Subcutaneous adipose tissue (tissue), 4 donors: ENCODE measurements around the gene ASCL4. TPM values are rescaled to one million over a fixed set of nuclear protein-coding genes. Genes with fewer than 3 reads are reported as not detected.

Source experiments
- CTCF ChIP-seq: fragments of 450-650 bp; IDR thresholded peaks from one replicate; pipeline ENCODE4 v1.5.1; 2016; ENCODE audit warnings: low read depth, mild to moderate bottlenecking, control low read depth, antibody characterized with exemption, moderate library complexity
- total RNA-seq, 4 donors: library from RNA; depleted of rRNA; stranded (reverse); fragments of >200 nt; gene quantifications; one replicate each; pipeline ENCODE4 v1.1.0, GENCODE V29; 2016

ASCL4 gene
- total RNA-seq, 4 donors from 2014 or later: 0.17 TPM; not detected in 3

GRCh38 chr12:107818984-107819383 lies 44.5 kb downstream of the ASCL4 start:
- no peak for TF ChIP-seq CTCF

- TF ChIP-seq CTCF: no peak
These were observed 47.9 kb downstream of the ASCL4 start for GRCh38 chr12:107822356-107822755.

Other genes starting within 250 kb of the ASCL4 start
- 10 to 100 TPM; 60.7 to 70.8 (median 69.0) TPM for gene PWP1, start 88.9 kb upstream of the ASCL4 start, total RNA-seq
- gene PRDM4, start 13.6 kb upstream of the ASCL4 start, total RNA-seq: 10 to 100 TPM; 21.7 to 45.7 (median 33.4) TPM